ENCODE results near the gene IGFALS.
"Not testable (repeated sequence)": the region's sequence is repeated elsewhere in the genome, so short reads cannot be mapped to it uniquely, and the experiment has no call there.

Gene IGFALS

GRCh38 chr16:1817716-1818115 is 24.2 kb upstream of the IGFALS start:
- DNase-seq = no peak

- no peak for DNase-seq
These were observed 23.7 kb upstream of the IGFALS start for GRCh38 chr16:1817276-1817589.

GRCh38 chr16:1816396-1817275 is 23.1 kb upstream of the IGFALS start:
- DNase-seq = no peak

GRCh38 chr16:1815461-1815860 is 22.0 kb upstream of the IGFALS start:
- DNase-seq = no peak

GRCh38 chr16:1812732-1813163 is 19.2 kb upstream of the IGFALS start:
- peak; percentile 30 for DNase-seq

GRCh38 chr16:1810536-1810935 is 17.0 kb upstream of the IGFALS start:
- DNase-seq = no peak

GRCh38 chr16:1810106-1810505 is 16.6 kb upstream of the IGFALS start:
- DNase-seq = no peak

GRCh38 chr16:1809281-1809801 is 15.8 kb upstream of the IGFALS start:
- no peak for DNase-seq

- DNase-seq = no peak
These were observed 15.2 kb upstream of the IGFALS start for GRCh38 chr16:1808691-1809090.

GRCh38 chr16:1807626-1808025 is 14.1 kb upstream of the IGFALS start:
- no peak for DNase-seq

- no peak for DNase-seq
These were observed 7.2 kb upstream of the IGFALS start for GRCh38 chr16:1800701-1801100.

GRCh38 chr16:1799263-1799662 is 5.8 kb upstream of the IGFALS start:
- not testable (repeated sequence) for DNase-seq

- DNase-seq = no peak
These were observed 1.6 kb upstream of the IGFALS start for GRCh38 chr16:1794908-1795666.

- DNase-seq = no peak
These were observed 841 bp upstream of the IGFALS start for GRCh38 chr16:1794221-1794871.

- DNase-seq = no peak
These were observed 498 bp downstream of the IGFALS start for GRCh38 chr16:1792836-1793577.

GRCh38 chr16:1791943-1792812 is 1.3 kb downstream of the IGFALS start:
- no peak for DNase-seq

- no peak for DNase-seq
These were observed 2.1 kb downstream of the IGFALS start for GRCh38 chr16:1791256-1791942.

GRCh38 chr16:1790611-1791255 is 2.8 kb downstream of the IGFALS start:
- DNase-seq = no peak

GRCh38 chr16:1790261-1790610 is 3.3 kb downstream of the IGFALS start:
- DNase-seq = no peak

- DNase-seq = no peak
These were observed 3.9 kb downstream of the IGFALS start for GRCh38 chr16:1789643-1790045.

- DNase-seq = no peak
These were observed 4.8 kb downstream of the IGFALS start for GRCh38 chr16:1788708-1789100.
